GM23338 (cell line): ENCODE data around the gene ACSF3. TPM values are rescaled to one million over a fixed set of nuclear protein-coding genes. Genes with fewer than 3 reads are reported as not detected.

Source experiments
- ATAC-seq: fragments of 200-7000 bp; cut with Tn5 transposase; 3 replicates; pipeline ENCODE4 v1.9.1; 2020
- DNase-seq: peaks from one replicate; pipeline ENCODE4 v3.0.0-alpha.2; 2015; ENCODE audit warnings: low spot score
- H2AFZ ChIP-seq: fragments of 200-600 bp; sonication (generic); 2 replicates; pipeline ENCODE4 v1.8.0; 2016; ENCODE audit warnings: antibody characterized with exemption, mild to moderate bottlenecking, moderate library complexity
- H3F3A ChIP-seq: fragments of 200-600 bp; sonication (generic); replicated peaks from 2 replicates; pipeline ENCODE4 v1.8.0; 2017; ENCODE audit warnings: antibody characterized with exemption, mixed run types, low read depth
- H3K27ac ChIP-seq: fragments of 200-600 bp; sonication (generic); 2 replicates; pipeline ENCODE4 v1.6.1; 2016; ENCODE audit warnings: low read depth
- H3K27me3 ChIP-seq: fragments of 200-600 bp; sonication (generic); 2 replicates; pipeline ENCODE4 v1.8.0; 2016; ENCODE audit warnings: mild to moderate bottlenecking, mixed run types, moderate library complexity; ENCODE audit not compliant: insufficient read depth
- H3K36me3 ChIP-seq: fragments of 200-600 bp; sonication (generic); 2 replicates; pipeline ENCODE4 v1.8.0; 2016; ENCODE audit warnings: mild to moderate bottlenecking; ENCODE audit not compliant: insufficient read depth
- H3K4me1 ChIP-seq: fragments of 200-600 bp; sonication (generic); 2 replicates; pipeline ENCODE4 v1.8.0; 2016; ENCODE audit warnings: mild to moderate bottlenecking, moderate library complexity; ENCODE audit not compliant: insufficient read depth
- H3K4me2 ChIP-seq: fragments of 200-600 bp; sonication (generic); 2 replicates; pipeline ENCODE4 v1.7.1; 2017; ENCODE audit warnings: mixed run types
- H3K4me3 ChIP-seq: fragments of 200-600 bp; sonication (generic); 2 replicates; pipeline ENCODE4 v1.6.1; 2016; ENCODE audit warnings: mixed run types
- H3K79me2 ChIP-seq: fragments of 200-600 bp; sonication (generic); replicated peaks from 2 replicates; pipeline ENCODE4 v1.8.0; 2017; ENCODE audit warnings: mild to moderate bottlenecking; ENCODE audit not compliant: insufficient read depth
- H3K9me2 ChIP-seq: fragments of 200-600 bp; sonication (generic); 2 replicates; pipeline ENCODE4 v1.8.0; 2017; ENCODE audit not compliant: insufficient read depth
- H4K20me1 ChIP-seq: fragments of 200-600 bp; sonication (generic); replicated peaks from 2 replicates; pipeline ENCODE4 v1.8.0; 2017; ENCODE audit warnings: mild to moderate bottlenecking; ENCODE audit not compliant: insufficient read depth
- H3K27ac Mint-ChIP-seq: 2 replicates; pipeline ENCODE4 v1.8.0; 2020; ENCODE audit warnings: inconsistent platforms, mild to moderate bottlenecking, moderate library complexity, mixed read lengths
- H3K27me3 Mint-ChIP-seq: 3 replicates; pipeline ENCODE4 v1.8.0; 2022; ENCODE audit warnings: low read depth, mild to moderate bottlenecking, moderate library complexity, mixed read lengths, inconsistent platforms; ENCODE audit not compliant: insufficient read depth, poor library complexity
- H3K36me3 Mint-ChIP-seq: 3 replicates; pipeline ENCODE4 v1.8.0; 2021; ENCODE audit warnings: low read depth, mild to moderate bottlenecking, inconsistent platforms, moderate library complexity, mixed read lengths
- H3K4me1 Mint-ChIP-seq: 3 replicates; pipeline ENCODE4 v1.8.0; 2020; ENCODE audit warnings: mild to moderate bottlenecking, inconsistent platforms, mixed read lengths
- H3K4me3 Mint-ChIP-seq: 3 replicates; pipeline ENCODE4 v1.8.0; 2021; ENCODE audit warnings: moderate library complexity, mild to moderate bottlenecking, inconsistent platforms, mixed read lengths
- H3K9me3 Mint-ChIP-seq: 3 replicates; pipeline ENCODE4 v1.8.0; 2020; ENCODE audit warnings: moderate library complexity, mild to moderate bottlenecking, inconsistent platforms, mixed read lengths
- CREB1 ChIP-seq: fragments of 250-450 bp; sonication (Bioruptor Pico); IDR thresholded peaks from 2 replicates; pipeline ENCODE4 v1.5.0; 2020; ENCODE audit warnings: low read depth, mild to moderate bottlenecking, moderate library complexity
- EZH2 ChIP-seq: fragments of 200-600 bp; sonication (generic); IDR thresholded peaks from one replicate; pipeline ENCODE4 v1.8.0; 2017; ENCODE audit warnings: antibody characterized with exemption, mild to moderate bottlenecking, low read depth; ENCODE audit not compliant: unreplicated experiment
- EZH2phosphoT487 ChIP-seq: fragments of 200-600 bp; sonication (generic); IDR thresholded peaks from one replicate; pipeline ENCODE4 v1.8.1; 2018; ENCODE audit warnings: antibody characterized with exemption; ENCODE audit not compliant: unreplicated experiment
- JUNB ChIP-seq: IDR thresholded peaks from one replicate; pipeline ENCODE4 v1.6.1; 2016; ENCODE audit warnings: antibody characterized with exemption; ENCODE audit not compliant: unreplicated experiment
- NANOG ChIP-seq: IDR thresholded peaks from 2 replicates; pipeline ENCODE4 v1.6.1; 2016; ENCODE audit warnings: antibody characterized with exemption, borderline replicate concordance
- POLR2AphosphoS5 ChIP-seq: IDR thresholded peaks from 2 replicates; pipeline ENCODE4 v1.6.1; 2016; ENCODE audit warnings: antibody characterized with exemption, low read depth
- STAT1 ChIP-seq: IDR thresholded peaks from one replicate; pipeline ENCODE4 v1.6.1; 2016; ENCODE audit warnings: antibody characterized with exemption; ENCODE audit not compliant: unreplicated experiment
- ZNF331 ChIP-seq: fragments of 250-450 bp; sonication (Bioruptor Pico); IDR thresholded peaks from 2 replicates; pipeline ENCODE4 v1.5.0; 2020; ENCODE audit warnings: low read depth, mild to moderate bottlenecking, moderate library complexity
- polyA plus RNA-seq: library from polyadenylated mRNA; unstranded; fragments of >200 nt; fragmentation: Nextera tagmentation; extraction: Ambion mirVana; gene quantifications from 2 replicates; pipeline ENCODE4 v1.2.1, GENCODE V29; 2016
- total RNA-seq: library from RNA; depleted of rRNA; stranded (reverse); fragments of >200 nt; shearing (Covaris generic); gene quantifications from 2 replicates; pipeline ENCODE4 v1.2.3, GENCODE V29; 2014
- TF ChIP-seq, protein P1 (sequence below): IDR thresholded peaks from one replicate; pipeline ENCODE4 v1.6.1; 2018; ENCODE audit warnings: antibody characterized with exemption; ENCODE audit not compliant: unreplicated experiment
- TF ChIP-seq, protein P2 (sequence below): IDR thresholded peaks from 2 replicates; pipeline ENCODE4 v1.6.1; 2016; ENCODE audit warnings: antibody characterized with exemption
- TF ChIP-seq, protein P3 (sequence below), 2 experiments: fragments of 200-600 bp in 1 of 2; sonication (generic) in 1 of 2; conservative IDR thresholded peaks; 2 replicates each; pipeline versions ENCODE4 v1.5.1 to v1.6.1; 2016 to 2017; ENCODE audit warnings: antibody characterized with exemption in 2 of 2, low read depth in 2 of 2, mild to moderate bottlenecking in 2 of 2, moderate library complexity in 1 of 2
- TF ChIP-seq, protein P4 (sequence below): fragments of 250-450 bp; sonication (Bioruptor Pico); IDR thresholded peaks from 2 replicates; pipeline ENCODE4 v1.5.0; 2020; ENCODE audit warnings: mild to moderate bottlenecking, moderate library complexity

The ACSF3 gene
- total and polyA plus RNA-seq, 2 experiments from 2014 or later, result 12.8 to 23.1 TPM

DNA sequence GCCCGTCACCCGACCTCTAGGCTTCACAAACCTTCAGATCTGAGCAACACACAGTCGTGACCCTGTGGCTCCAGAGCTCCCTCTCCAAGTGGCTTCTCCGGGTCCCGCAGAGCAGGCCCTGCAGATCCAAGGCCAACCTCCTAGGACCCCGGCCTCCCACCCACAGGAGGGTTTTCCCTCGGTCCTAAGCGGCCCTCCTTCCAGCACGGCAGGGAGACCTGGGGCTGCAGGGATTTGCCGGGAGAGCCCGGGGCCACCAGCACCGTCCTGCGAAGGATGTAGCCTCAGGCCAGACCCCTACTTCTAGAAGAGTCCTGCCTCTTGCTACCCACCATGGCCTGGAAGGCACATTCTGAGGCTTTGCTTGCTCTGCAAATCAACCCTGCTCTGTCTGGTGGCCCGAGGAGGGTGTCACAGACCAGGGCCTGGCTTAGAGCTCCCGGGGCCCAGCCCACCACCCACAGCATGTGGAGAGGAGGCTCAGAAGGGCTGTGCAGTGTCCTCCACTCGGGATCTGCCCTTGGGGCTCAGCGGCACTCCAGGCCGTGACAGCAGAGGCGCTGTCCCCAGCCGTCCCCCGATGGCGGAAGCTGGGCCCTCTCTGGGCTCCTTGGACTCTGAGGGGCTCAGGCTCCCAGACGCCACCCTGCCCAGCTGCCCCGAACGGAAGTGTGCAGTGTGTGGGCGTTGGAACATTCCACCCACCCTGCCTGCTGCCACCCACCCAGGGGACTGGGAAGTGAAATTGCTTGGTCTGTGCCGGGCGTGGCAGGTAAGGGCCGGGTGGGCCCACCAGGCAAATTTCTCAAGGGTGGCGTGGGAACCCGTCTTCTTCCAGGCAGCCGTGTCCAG, 28.8 kb upstream of the ACSF3 start:
- Mint-ChIP-seq H3K36me3 (no peaks in the 10 kb centered on the region), H3K27ac (no peak overlapping the region), H3K4me3 (no peak overlapping the region), H3K9me3 (0 out of 3 replicates have a peak, but pooled peaks cover under 1% of the 10 kb centered on the region), H3K27me3 (peaks cover 4% of the 10 kb centered on the region), H3K4me1 (no peaks in the 10 kb centered on the region)
- Histone ChIP-seq H3K4me1 (no peaks in the 10 kb centered on the region), H3K27me3 (no peaks in the 10 kb centered on the region), H3K9me2 (0 out of 2 replicates have a peak, but pooled peaks cover 4% of the 10 kb centered on the region), H3F3A (no peaks in the 10 kb centered on the region), H3K27ac (no peak overlapping the region), H3K36me3 (no peaks in the 10 kb centered on the region), H3K4me3 (no peak overlapping the region), H4K20me1 (no peaks in the 10 kb centered on the region), H3K4me2 (no peak overlapping the region), H3K79me2 (no peaks in the 10 kb centered on the region), H2AFZ (no peak overlapping the region)
- TF ChIP-seq NANOG (no peak), CREB1 (no peak), STAT1 (no peak), EZH2phosphoT487 (no peak), ZNF331 (CRISPR knock-in tag) (no peak), JUNB (no peak), EZH2 (no peak), POLR2AphosphoS5 (no peak)
- TF ChIP-seq, protein P1, sequence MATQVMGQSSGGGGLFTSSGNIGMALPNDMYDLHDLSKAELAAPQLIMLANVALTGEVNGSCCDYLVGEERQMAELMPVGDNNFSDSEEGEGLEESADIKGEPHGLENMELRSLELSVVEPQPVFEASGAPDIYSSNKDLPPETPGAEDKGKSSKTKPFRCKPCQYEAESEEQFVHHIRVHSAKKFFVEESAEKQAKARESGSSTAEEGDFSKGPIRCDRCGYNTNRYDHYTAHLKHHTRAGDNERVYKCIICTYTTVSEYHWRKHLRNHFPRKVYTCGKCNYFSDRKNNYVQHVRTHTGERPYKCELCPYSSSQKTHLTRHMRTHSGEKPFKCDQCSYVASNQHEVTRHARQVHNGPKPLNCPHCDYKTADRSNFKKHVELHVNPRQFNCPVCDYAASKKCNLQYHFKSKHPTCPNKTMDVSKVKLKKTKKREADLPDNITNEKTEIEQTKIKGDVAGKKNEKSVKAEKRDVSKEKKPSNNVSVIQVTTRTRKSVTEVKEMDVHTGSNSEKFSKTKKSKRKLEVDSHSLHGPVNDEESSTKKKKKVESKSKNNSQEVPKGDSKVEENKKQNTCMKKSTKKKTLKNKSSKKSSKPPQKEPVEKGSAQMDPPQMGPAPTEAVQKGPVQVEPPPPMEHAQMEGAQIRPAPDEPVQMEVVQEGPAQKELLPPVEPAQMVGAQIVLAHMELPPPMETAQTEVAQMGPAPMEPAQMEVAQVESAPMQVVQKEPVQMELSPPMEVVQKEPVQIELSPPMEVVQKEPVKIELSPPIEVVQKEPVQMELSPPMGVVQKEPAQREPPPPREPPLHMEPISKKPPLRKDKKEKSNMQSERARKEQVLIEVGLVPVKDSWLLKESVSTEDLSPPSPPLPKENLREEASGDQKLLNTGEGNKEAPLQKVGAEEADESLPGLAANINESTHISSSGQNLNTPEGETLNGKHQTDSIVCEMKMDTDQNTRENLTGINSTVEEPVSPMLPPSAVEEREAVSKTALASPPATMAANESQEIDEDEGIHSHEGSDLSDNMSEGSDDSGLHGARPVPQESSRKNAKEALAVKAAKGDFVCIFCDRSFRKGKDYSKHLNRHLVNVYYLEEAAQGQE, result no peak
- TF ChIP-seq, protein P2, sequence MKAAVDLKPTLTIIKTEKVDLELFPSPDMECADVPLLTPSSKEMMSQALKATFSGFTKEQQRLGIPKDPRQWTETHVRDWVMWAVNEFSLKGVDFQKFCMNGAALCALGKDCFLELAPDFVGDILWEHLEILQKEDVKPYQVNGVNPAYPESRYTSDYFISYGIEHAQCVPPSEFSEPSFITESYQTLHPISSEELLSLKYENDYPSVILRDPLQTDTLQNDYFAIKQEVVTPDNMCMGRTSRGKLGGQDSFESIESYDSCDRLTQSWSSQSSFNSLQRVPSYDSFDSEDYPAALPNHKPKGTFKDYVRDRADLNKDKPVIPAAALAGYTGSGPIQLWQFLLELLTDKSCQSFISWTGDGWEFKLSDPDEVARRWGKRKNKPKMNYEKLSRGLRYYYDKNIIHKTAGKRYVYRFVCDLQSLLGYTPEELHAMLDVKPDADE, result no peak
- TF ChIP-seq, protein P3, sequence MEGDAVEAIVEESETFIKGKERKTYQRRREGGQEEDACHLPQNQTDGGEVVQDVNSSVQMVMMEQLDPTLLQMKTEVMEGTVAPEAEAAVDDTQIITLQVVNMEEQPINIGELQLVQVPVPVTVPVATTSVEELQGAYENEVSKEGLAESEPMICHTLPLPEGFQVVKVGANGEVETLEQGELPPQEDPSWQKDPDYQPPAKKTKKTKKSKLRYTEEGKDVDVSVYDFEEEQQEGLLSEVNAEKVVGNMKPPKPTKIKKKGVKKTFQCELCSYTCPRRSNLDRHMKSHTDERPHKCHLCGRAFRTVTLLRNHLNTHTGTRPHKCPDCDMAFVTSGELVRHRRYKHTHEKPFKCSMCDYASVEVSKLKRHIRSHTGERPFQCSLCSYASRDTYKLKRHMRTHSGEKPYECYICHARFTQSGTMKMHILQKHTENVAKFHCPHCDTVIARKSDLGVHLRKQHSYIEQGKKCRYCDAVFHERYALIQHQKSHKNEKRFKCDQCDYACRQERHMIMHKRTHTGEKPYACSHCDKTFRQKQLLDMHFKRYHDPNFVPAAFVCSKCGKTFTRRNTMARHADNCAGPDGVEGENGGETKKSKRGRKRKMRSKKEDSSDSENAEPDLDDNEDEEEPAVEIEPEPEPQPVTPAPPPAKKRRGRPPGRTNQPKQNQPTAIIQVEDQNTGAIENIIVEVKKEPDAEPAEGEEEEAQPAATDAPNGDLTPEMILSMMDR (conservative IDR thresholded peaks at IDR 0.05; ENCODE audit: low read depth in 2 of 2), result no peak
- TF ChIP-seq, protein P4, sequence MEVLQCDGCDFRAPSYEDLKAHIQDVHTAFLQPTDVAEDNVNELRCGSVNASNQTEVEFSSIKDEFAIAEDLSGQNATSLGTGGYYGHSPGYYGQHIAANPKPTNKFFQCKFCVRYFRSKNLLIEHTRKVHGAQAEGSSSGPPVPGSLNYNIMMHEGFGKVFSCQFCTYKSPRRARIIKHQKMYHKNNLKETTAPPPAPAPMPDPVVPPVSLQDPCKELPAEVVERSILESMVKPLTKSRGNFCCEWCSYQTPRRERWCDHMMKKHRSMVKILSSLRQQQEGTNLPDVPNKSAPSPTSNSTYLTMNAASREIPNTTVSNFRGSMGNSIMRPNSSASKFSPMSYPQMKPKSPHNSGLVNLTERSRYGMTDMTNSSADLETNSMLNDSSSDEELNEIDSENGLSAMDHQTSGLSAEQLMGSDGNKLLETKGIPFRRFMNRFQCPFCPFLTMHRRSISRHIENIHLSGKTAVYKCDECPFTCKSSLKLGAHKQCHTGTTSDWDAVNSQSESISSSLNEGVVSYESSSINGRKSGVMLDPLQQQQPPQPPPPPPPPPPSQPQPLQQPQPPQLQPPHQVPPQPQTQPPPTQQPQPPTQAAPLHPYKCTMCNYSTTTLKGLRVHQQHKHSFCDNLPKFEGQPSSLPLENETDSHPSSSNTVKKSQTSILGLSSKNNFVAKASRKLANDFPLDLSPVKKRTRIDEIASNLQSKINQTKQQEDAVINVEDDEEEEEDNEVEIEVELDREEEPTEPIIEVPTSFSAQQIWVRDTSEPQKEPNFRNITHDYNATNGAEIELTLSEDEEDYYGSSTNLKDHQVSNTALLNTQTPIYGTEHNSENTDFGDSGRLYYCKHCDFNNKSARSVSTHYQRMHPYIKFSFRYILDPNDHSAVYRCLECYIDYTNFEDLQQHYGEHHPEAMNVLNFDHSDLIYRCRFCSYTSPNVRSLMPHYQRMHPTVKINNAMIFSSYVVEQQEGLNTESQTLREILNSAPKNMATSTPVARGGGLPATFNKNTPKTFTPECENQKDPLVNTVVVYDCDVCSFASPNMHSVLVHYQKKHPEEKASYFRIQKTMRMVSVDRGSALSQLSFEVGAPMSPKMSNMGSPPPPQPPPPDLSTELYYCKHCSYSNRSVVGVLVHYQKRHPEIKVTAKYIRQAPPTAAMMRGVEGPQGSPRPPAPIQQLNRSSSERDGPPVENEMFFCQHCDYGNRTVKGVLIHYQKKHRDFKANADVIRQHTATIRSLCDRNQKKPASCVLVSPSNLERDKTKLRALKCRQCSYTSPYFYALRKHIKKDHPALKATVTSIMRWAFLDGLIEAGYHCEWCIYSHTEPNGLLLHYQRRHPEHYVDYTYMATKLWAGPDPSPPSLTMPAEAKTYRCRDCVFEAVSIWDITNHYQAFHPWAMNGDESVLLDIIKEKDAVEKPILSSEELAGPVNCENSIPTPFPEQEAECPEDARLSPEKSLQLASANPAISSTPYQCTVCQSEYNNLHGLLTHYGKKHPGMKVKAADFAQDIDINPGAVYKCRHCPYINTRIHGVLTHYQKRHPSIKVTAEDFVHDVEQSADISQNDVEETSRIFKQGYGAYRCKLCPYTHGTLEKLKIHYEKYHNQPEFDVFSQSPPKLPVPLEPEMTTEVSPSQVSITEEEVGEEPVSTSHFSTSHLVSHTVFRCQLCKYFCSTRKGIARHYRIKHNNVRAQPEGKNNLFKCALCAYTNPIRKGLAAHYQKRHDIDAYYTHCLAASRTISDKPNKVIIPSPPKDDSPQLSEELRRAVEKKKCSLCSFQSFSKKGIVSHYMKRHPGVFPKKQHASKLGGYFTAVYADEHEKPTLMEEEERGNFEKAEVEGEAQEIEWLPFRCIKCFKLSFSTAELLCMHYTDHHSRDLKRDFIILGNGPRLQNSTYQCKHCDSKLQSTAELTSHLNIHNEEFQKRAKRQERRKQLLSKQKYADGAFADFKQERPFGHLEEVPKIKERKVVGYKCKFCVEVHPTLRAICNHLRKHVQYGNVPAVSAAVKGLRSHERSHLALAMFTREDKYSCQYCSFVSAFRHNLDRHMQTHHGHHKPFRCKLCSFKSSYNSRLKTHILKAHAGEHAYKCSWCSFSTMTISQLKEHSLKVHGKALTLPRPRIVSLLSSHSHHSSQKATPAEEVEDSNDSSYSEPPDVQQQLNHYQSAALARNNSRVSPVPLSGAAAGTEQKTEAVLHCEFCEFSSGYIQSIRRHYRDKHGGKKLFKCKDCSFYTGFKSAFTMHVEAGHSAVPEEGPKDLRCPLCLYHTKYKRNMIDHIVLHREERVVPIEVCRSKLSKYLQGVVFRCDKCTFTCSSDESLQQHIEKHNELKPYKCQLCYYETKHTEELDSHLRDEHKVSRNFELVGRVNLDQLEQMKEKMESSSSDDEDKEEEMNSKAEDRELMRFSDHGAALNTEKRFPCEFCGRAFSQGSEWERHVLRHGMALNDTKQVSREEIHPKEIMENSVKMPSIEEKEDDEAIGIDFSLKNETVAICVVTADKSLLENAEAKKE, result no peak
- no peak for ATAC-seq
- no peak for DNase-seq
